Measurements from ENCODE around the gene NDRG2.

The NDRG2 gene

DNA sequence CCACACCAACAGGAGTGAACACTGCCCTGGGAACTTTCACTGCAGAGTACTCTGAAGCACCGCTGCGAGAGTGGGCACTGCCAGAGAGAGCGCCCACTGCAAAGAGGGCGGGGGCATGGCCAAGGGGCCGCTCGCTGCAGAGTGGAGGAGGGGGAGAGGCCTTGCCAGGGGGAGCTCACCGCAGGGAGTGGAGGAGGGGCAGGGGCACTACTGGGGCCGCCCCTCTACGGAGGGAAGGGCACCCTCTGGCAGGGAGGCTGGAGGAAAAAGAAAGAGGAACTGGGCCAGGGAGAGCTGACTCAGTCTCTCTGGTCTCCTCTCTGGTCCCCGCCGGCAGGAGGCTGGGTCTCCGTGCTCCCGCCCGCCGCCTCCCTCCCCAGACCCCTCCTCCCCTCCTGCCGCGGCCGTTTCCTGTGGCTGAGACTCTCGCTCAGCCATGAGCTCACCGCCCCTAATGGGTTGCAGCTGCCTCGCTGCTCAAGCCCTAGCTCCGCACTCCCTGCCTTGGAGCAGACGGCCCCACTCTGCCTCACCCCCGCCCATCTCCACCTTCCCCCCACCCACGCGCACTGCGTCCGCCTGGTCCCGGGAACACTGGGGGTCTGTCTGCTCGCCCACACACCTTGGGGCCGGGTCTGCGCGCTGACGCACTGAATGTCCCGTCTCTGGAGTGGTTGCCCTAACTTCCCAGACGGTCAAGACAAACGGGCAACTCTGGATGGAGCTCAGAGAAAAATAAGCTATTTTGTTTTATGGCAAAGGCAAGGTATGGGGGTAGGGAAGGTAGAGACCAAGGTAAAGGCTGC, 46.6 kb upstream of the NDRG2 start (continued):
- TF ChIP-seq ZNF623 (tag by site-specific recombination; IDR thresholded peaks at IDR 0.05) (no peak), ZNF132 (tag by site-specific recombination; IDR thresholded peaks at IDR 0.05; ENCODE audit: borderline replicate concordance) (no peak), ZFP41 (tag by site-specific recombination; IDR thresholded peaks at IDR 0.05; ENCODE audit: borderline replicate concordance) (no peak), SCRT1 (tag by site-specific recombination; IDR thresholded peaks at IDR 0.05; ENCODE audit: borderline replicate concordance) (no peak), ZNF521 (tag by site-specific recombination; IDR thresholded peaks at IDR 0.05) (no peak), ZNF747 (tag by site-specific recombination; IDR thresholded peaks at IDR 0.05) (no peak), ZNF426 (tag by site-specific recombination; IDR thresholded peaks at IDR 0.05) (no peak), ZNF311 (tag by site-specific recombination; IDR thresholded peaks at IDR 0.05; ENCODE audit: borderline replicate concordance) (no peak), ZNF677 (tag by site-specific recombination; IDR thresholded peaks at IDR 0.05) (no peak), HOXA7 (CRISPR knock-in tag; IDR thresholded peaks at IDR 0.05; ENCODE audit: borderline replicate concordance) (no peak), ZNF624 (tag by site-specific recombination; IDR thresholded peaks at IDR 0.05) (no peak), ZNF777 (tag by site-specific recombination; IDR thresholded peaks at IDR 0.05; ENCODE audit: borderline replicate concordance) (no peak), ZNF324 (tag by site-specific recombination; IDR thresholded peaks at IDR 0.05) (no peak), HOXC10 (CRISPR knock-in tag; IDR thresholded peaks at IDR 0.05) (no peak), SALL2 (tag by site-specific recombination; IDR thresholded peaks at IDR 0.05; ENCODE audit: borderline replicate concordance) (no peak), ZNF341 (tag by site-specific recombination; IDR thresholded peaks at IDR 0.05; ENCODE audit: low read depth) (peak; percentile 25; the same call in 1 of the 2 replicates), ZNF354C (tag by site-specific recombination; IDR thresholded peaks at IDR 0.05; ENCODE audit: borderline replicate concordance, low read depth) (no peak), IKZF3 (tag by site-specific recombination; IDR thresholded peaks at IDR 0.05) (0 out of 2 replicates have a peak, but pooled peaks have one; percentile 23), ZNF394 (tag by site-specific recombination; IDR thresholded peaks at IDR 0.05; ENCODE audit: borderline replicate concordance) (no peak), ZNF785 (tag by site-specific recombination; IDR thresholded peaks at IDR 0.05) (no peak), ZNF140 (tag by site-specific recombination; IDR thresholded peaks at IDR 0.05) (no peak), EGR2 (tag by site-specific recombination; IDR thresholded peaks at IDR 0.05; ENCODE audit: low read depth) (peak; percentile 82), ZNF660 (tag by site-specific recombination; IDR thresholded peaks at IDR 0.05) (no peak), KLF10 (tag by site-specific recombination; IDR thresholded peaks at IDR 0.05) (no peak)
- TF ChIP-seq, protein P1, sequence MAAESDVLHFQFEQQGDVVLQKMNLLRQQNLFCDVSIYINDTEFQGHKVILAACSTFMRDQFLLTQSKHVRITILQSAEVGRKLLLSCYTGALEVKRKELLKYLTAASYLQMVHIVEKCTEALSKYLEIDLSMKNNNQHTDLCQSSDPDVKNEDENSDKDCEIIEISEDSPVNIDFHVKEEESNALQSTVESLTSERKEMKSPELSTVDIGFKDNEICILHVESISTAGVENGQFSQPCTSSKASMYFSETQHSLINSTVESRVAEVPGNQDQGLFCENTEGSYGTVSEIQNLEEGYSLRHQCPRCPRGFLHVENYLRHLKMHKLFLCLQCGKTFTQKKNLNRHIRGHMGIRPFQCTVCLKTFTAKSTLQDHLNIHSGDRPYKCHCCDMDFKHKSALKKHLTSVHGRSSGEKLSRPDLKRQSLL (tag by site-specific recombination; IDR thresholded peaks at IDR 0.05) = no peak
- TF ChIP-seq, protein P2, sequence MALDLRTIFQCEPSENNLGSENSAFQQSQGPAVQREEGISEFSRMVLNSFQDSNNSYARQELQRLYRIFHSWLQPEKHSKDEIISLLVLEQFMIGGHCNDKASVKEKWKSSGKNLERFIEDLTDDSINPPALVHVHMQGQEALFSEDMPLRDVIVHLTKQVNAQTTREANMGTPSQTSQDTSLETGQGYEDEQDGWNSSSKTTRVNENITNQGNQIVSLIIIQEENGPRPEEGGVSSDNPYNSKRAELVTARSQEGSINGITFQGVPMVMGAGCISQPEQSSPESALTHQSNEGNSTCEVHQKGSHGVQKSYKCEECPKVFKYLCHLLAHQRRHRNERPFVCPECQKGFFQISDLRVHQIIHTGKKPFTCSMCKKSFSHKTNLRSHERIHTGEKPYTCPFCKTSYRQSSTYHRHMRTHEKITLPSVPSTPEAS (tag by site-specific recombination; IDR thresholded peaks at IDR 0.05) = no peak; the same call in 1 of the 2 replicates
- TF ChIP-seq, protein P3, sequence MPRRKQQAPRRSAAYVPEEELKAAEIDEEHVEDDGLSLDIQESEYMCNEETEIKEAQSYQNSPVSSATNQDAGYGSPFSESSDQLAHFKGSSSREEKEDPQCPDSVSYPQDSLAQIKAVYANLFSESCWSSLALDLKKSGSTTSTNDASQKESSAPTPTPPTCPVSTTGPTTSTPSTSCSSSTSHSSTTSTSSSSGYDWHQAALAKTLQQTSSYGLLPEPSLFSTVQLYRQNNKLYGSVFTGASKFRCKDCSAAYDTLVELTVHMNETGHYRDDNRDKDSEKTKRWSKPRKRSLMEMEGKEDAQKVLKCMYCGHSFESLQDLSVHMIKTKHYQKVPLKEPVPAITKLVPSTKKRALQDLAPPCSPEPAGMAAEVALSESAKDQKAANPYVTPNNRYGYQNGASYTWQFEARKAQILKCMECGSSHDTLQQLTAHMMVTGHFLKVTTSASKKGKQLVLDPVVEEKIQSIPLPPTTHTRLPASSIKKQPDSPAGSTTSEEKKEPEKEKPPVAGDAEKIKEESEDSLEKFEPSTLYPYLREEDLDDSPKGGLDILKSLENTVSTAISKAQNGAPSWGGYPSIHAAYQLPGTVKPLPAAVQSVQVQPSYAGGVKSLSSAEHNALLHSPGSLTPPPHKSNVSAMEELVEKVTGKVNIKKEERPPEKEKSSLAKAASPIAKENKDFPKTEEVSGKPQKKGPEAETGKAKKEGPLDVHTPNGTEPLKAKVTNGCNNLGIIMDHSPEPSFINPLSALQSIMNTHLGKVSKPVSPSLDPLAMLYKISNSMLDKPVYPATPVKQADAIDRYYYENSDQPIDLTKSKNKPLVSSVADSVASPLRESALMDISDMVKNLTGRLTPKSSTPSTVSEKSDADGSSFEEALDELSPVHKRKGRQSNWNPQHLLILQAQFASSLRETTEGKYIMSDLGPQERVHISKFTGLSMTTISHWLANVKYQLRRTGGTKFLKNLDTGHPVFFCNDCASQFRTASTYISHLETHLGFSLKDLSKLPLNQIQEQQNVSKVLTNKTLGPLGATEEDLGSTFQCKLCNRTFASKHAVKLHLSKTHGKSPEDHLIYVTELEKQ (tag by site-specific recombination; IDR thresholded peaks at IDR 0.05; ENCODE audit: borderline replicate concordance) = no peak
- TF ChIP-seq, protein P4, sequence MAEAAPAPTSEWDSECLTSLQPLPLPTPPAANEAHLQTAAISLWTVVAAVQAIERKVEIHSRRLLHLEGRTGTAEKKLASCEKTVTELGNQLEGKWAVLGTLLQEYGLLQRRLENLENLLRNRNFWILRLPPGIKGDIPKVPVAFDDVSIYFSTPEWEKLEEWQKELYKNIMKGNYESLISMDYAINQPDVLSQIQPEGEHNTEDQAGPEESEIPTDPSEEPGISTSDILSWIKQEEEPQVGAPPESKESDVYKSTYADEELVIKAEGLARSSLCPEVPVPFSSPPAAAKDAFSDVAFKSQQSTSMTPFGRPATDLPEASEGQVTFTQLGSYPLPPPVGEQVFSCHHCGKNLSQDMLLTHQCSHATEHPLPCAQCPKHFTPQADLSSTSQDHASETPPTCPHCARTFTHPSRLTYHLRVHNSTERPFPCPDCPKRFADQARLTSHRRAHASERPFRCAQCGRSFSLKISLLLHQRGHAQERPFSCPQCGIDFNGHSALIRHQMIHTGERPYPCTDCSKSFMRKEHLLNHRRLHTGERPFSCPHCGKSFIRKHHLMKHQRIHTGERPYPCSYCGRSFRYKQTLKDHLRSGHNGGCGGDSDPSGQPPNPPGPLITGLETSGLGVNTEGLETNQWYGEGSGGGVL (tag by site-specific recombination; IDR thresholded peaks at IDR 0.05) = peak; percentile 90
